ENCODE measurements around the gene CACNB2.

Gene CACNB2

DNA sequence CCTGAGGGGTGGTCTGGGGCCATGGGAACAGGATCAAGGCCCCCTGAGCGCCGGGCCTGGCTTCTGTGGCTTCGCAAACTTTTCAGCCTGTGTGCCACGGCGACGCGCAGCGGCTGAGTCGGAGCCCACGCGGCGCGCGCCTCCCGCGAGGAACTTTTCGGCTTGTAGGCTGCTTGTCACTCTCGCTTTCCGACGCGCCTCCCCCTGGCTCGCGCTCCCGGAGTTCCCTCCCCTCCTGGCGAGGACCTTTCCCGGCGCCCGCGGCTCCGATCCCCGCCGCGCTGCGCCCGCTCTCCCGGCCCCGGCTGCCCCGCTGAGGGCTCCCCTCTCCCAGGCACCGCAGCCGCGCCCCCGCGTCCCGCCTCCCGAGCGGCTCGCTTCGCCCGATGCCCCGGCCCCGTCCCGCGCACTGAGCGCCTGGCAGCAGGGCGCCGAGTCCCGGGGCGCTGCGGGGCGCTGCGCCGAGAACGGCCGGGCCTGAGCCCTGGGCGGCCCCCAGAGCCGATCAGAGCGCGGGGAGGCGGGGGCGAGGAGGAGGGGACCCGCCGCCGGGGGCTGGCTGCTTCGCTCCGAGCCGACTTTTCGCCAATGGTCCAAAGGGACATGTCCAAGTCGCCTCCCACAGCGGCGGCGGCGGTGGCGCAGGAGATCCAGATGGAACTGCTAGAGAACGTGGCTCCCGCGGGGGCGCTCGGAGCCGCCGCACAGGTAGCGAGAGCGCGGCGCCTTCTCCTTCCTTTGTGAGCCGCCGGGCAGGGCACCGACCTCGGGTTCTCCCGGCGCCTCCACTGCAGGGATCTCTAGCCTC is at the start of gene CACNB2:
Gene CACNB2 (plus strand): TSS at position 276 of the 808 bp plus-strand sequence.
- in situ Hi-C loops (cut with HindIII; ENCODE audit: low sequenced_read_pairs), result no loop called here

DNA sequence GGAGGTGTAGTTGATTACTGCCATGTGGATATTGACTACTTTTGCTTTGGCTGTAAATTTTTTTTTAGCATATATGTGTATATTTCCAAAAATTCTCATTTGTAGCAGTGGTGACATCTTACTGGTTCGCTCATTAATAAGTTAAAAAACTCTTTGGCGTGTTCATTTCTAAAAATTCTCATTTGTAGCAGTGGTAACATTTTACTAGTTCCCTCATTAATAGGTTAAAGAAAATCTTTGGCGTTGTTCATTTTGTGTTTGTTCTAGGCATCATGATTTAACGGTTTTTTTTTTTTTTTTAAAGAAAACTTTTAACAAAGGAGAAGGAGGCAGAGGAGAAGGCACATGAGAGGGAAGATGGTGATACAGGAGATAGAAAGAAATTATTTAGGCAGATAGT is 45.9 kb upstream of the CACNB2 start:
- in situ Hi-C loops (cut with HindIII; ENCODE audit: low sequenced_read_pairs), result no loop called here

DNA sequence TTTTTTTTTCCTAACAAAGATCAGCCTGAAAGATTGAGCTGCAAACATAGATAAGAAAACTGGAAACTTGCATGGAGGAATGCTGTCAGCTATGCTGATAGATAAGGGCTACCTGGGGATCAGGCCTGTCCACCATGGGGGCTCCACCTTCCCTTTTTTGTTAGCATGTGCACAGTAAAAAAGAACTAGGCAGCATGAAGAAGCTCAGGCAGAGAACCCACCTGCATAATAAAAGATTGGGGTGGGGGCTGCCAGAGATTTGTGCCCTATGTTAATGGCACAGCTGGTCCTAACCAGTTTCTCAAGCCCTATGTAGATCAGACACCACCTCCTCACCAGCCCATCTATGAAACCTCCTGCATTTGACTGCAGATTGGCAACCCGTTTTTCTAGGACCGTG is 45.4 kb upstream of the CACNB2 start:
- in situ Hi-C loops (cut with HindIII; ENCODE audit: low sequenced_read_pairs), result no loop called here

DNA sequence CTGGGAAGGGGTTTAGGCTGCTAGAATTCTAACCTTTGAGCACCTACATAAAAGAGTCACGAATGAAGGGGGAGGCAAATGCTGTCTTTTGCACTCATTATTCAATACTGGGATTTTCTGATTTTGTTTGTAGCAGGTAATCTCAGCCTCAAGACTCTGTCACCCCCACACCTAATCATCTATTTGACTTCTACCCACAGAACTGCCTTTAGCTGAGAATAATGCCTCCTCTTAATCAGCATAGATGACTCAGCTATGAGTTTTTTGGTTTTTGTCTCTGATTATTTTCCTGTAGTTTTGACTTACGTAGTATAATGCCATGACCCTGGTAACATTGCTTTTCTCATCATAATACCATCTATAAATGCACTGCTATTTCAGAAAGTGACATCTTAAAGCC is 42.7 kb upstream of the CACNB2 start:
- in situ Hi-C loops (cut with HindIII; ENCODE audit: low sequenced_read_pairs), result no loop called here

DNA sequence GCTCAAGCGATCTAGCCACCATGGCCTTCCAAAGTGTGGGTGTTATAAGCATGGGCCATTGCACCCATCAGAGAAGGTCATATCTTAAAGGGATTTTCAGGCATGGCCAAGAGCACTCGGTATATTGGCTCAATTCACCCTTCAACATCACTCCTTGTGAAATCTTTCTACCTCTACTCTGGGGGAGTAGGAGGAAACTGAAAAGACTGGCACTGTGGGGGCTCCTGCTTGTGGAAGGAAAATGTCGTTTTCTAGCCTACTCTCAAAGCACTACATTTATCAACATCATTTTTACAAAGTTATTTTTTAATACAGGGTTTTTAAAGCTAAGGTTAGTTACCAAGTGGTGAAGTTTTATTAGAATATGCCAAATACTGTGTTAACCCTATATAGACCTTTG is 42.0 kb upstream of the CACNB2 start:
- in situ Hi-C loops (cut with HindIII; ENCODE audit: low sequenced_read_pairs), result no loop called here

DNA sequence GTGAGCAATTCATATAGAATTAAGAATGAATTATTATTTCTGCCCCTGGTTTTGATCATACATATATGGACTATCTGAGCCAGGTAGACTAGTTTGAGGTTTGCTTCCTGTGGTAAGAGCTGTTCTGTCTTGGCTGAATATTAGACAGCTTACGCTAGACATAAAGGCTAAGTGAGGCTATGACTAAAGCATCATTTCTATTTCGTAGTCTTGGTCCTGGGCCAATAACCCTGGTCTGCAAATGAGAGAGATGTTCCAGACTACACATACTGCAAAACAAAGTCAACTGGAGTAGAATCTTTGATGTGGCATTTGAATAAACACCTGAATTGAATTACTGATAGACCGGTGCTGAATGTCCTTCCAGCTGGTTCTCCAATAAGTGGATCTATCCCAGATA is 40.8 kb upstream of the CACNB2 start:
- in situ Hi-C loops (cut with HindIII; ENCODE audit: low sequenced_read_pairs), result no loop called here

DNA sequence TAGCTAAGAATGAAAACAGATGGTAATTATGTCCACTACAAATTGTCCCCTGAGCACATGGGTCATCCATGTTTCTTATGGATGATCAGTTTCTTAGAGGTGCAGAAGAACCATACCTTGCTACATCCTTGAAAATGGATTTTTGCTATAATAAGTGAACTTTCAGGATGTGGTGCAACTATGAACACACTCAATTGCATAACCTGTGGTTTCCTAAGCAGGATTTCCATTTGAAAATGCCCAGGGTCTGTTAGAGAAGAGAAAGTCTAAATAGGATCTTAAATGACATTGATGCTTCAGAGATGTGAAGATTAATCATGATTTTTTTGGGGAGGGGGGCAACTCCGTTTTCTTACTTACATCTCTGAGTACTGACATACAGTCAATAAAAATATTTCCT is 39.6 kb upstream of the CACNB2 start:
- in situ Hi-C loops (cut with HindIII; ENCODE audit: low sequenced_read_pairs), result no loop called here

DNA sequence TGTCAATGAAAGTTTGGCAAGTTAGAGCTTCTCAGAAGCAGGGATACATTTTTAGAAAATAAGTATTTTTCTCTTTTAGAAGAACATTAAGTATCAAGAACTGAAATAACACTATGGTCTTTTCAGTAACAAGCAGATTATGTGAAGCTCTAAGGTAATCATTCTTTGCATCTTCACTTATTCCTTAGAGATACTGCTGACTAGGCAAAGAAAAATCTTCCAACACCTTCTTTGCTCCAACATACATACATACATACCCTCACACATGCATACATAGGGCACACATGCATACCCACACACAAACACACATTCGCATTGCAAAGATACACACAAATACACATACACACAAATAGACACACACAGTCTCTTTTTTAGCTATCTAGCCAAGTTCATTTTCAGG is 37.8 kb upstream of the CACNB2 start:
- in situ Hi-C loops (cut with HindIII; ENCODE audit: low sequenced_read_pairs), result no loop called here

DNA sequence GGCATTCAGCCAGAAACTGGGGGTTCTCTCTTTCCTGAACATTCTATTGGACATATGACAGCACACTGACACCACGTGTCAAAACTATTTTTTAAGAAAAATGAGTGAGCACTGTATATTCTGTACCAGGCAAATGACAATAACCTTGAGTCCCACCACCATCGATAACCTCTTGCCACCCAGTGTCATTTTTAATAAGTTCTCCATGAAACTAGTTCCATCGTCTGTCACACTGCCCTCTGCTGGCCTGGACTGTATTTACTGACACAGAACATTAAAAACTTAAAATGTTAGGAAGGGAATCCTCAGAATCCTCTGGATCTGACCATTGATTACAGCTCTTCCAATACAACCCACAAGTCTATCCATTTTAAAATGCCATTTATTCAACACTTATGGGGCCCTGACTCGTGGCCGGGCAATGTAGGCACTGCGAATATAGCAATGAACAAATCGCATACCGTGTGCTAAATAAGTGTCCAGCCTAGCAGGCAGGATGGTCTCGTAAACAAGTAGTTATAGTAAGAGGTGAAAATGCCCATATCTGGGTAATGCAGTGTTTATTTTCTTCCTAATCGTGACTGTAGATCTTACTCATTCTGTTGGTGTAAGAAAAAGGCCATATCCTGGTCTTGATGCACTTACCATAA is 35.9 kb upstream of the CACNB2 start:
- in situ Hi-C loops (cut with HindIII; ENCODE audit: low sequenced_read_pairs), result no loop called here

DNA sequence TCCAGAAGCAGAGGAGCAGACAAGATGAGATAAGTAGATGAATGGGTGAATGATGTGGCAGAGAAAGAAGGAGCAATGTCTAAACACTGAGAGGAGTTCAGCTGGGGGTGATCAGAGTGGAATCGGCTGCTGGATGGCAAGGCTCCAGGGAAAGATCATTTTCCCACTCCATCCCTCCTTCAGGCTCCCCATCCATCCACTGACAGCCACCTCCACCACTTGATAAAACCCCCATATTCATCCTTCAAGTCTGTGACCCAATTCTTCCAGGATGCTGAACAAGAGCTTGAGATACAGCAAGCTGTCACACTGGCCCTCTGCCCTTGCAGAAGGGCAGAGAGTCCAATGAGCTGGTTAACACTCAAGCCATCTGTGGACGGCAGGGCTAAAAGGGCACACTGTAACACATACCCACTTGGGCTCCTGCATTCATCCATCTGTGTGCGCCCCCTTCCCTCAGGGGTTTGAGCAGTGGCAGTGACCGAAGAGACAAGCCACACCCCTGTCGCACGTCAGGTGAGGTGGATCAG is 30.8 kb upstream of the CACNB2 start:
- in situ Hi-C loops (cut with HindIII; ENCODE audit: low sequenced_read_pairs), result no loop called here

DNA sequence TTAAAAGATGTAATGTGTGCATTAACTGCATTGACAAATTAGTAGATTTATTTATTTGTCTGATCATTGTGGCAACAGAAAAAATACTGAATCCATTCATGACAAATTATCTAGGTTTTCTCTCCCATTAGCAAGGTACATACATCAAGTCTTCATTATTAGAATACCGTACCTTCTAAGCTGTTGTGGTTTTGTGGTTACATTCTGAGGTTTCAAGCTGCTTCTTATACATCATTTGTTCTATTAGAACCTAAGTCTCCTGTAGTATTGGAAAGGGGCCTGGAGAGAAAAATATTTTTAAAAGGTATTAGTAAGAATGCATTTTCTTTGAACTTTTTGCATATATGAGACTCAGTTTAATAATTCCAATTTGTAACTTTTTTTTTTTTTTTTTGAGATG is 26.3 kb upstream of the CACNB2 start:
- in situ Hi-C loops (cut with HindIII; ENCODE audit: low sequenced_read_pairs), result no loop called here

DNA sequence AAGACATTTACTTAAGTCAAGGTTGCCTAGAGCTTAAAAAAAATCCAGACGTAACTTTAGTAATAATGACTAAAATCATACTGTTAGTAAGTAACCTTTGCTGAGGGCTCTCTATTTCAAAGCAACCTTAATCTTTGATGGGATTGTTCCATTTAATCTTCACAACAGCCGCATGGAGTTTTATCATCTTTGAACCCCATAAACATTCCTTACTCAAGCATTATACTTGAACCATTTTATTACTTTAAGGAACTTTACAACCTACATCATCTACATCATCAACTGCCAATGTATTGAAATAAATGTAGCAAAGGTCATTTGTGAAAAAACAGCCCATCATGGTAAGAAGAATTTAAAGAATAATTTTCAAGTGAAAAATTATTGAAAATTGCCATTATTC is 22.9 kb upstream of the CACNB2 start:
- in situ Hi-C loops (cut with HindIII; ENCODE audit: low sequenced_read_pairs), result no loop called here

DNA sequence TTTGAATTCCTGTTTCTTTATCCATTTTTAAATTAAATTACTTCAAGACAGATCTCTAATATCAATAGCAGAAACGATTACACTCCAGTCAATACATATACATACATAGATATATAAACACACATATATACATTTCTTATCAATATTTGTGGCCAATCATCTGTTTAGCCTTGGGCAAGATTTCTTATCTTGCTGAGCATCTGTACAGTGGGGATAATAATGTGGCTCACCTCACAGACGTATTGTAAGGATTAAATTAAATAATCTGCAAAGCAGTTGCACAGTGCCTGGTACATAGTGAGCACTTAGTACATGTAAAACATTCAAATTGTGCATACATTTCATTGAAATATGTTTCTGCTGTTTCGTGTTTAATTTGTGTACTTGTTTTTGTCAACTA is 17.5 kb upstream of the CACNB2 start:
- in situ Hi-C loops (cut with HindIII; ENCODE audit: low sequenced_read_pairs), result no loop called here

DNA sequence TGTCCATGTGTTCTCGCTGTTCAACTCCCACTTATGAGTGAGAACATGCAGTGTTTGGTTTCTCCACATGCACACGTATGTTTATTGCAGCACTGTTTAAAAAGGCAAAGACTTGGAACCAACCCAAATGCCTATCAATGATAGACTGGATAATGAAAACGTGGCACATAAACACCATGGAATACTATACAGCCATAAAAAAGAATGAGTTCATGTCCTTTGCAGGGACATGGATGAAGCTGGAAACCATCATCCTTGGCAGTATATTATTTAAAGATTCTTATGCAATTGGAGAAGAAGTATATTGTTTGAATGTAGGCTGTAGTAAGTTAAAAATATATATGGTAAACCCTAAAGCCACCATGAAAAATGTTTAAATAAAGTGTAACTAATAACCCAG is 7.2 kb upstream of the CACNB2 start:
- in situ Hi-C loops (cut with HindIII; ENCODE audit: low sequenced_read_pairs), result no loop called here

DNA sequence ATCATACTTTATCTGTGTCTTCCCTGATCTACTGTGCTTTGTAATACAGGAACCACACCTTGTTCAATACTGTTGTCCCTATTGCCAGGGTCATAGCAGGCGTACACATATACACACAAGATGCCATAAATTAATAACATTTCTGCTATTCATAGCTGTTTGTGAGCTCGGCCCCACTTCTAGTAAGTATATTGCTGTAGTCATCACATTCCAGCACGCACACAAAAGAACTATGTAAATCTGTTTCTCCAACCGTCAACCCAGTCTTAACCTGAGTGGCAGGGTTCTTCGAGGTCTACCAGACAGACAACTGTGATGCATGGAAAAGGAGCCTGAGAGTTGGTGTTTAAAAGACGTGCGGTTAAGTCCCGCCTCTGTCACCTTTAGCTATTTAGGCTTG is 5.7 kb upstream of the CACNB2 start:
- in situ Hi-C loops (cut with HindIII; ENCODE audit: low sequenced_read_pairs), result no loop called here

DNA sequence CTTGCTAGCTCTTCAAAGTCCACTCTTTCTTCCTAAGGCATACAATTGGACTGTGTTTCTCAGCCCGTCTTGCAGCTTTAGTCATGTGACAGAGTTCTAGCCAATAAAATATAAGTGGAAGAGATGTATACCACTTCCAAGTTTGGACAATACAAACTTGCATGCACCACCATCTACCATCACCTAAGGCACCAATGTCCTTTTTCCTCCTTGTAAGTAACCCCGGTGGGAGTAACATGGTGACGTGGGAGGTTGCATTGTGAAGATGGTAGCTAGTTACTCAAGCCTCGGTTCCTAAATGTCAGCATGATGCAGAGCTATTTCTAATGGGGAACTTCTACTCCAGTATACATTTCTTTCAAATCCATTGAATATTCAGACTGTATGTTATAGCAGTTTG is 5.3 kb upstream of the CACNB2 start:
- in situ Hi-C loops (cut with HindIII; ENCODE audit: low sequenced_read_pairs), result no loop called here

DNA sequence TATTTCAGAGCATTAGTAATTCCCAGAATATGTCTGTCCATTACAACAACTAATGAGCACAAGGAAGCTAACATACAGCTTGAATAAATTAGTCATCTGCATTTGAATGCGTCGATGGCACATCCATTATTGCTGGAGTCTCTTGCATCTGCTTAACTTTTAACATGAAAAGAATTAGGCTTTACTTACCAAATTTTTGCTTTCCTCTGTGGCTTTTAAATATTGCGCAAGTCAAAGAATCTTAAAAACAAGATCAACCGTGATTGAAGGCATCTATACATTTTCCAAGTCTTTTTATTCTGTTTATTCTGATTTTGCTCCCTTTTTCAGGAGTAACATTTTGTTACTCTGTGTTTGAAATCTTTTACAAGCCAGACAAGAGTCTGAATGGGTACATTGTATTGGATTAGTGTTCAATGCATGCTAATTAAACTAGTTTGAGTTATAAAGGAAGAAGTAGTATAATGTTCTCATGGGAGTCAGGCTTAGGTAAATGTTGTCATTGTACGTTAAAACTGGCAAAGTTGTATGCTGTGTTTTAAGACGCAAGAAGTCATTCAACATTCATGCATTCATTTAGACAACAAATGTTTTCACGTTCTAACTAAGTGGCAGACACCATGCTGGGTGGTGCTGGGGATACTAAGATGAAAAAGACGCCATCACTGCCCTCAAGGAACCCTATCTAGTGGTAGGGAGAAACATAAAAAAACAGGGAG is 4.0 kb upstream of the CACNB2 start:
- in situ Hi-C loops (cut with HindIII; ENCODE audit: low sequenced_read_pairs), result no loop called here

DNA sequence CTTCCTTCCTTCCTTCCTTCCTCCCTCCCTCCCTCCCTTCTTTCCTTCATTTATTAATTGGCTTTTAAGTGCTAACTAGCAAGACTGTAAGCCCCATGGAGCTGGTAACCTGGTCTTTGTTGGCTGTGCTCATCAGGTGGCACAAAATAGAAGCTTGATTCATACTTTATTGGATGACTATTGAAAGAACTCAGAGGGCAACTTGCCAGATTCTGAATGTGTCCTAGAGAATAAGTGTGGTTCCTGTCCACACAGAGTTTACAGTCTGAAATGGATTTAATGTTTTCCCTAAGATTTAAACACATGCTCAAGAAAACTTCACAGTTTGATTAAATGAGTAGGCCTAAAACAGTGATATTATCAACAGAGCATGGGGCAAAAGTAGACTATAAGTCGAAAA is 3.1 kb upstream of the CACNB2 start:
- in situ Hi-C loops (cut with HindIII; ENCODE audit: low sequenced_read_pairs), result no loop called here

DNA sequence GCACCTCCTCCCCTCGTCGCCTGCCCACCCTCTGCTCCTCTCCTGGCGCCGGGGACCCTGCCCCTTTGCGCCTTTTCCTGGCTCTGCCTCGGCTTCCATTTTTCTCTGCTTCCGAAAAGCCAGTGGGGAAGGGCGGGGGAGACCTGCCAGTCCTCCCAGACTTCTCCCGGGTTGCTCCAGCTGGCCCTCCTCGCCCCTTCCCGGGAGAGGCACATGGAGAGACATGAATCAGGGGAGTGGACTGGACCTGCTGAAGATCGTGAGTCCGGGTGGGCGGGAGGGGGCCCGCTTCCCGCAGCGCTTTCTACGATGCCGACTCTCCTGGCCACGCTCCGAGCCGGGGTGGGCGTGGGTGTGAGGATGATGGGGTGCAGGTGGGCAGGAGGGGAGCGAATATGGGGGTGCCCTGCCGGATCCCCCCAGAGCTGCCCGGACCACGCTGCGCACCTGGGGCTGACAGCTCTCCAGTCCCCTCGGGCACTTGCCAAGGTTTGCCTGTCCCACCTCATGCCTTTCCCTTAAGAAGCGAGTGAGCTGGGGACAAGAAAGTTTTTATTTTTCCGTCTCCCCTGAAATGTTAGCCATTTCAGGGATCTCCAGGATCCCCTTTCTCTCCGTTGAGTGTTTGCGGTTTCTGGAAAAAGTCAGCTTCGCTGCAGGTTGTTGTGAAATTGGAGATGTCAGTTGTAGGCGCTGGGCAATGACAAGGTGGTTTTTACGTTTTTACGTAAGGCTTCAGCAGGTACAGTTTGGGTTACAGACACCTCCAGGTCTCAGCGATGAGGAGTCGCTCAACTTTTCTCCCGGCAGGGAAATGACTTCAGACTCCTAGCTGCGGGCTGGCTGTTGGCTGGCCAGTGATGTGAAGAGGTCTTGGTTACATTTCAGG is 977 bp downstream of the CACNB2 start:
- in situ Hi-C loops (cut with HindIII; ENCODE audit: low sequenced_read_pairs), result no loop called here

DNA sequence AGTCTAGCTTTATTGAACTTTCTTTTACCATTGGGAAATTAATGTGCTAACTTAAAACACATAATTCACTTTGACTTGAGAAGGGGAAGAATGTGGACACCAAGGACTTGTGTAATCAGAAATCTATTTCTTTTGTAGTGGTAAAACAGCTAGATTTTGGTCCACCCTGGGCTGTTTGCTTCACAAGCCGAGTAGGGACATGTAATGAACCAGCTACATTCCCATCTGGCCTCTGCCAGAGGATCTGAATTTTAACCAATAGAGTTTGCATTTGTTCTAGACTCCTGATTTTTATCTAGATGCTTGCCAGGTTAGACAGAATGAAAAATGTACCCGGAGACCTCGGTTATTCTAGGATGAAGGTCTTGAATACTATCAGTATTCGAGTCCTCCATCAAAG is 1.9 kb downstream of the CACNB2 start:
- in situ Hi-C loops (cut with HindIII; ENCODE audit: low sequenced_read_pairs), result no loop called here

DNA sequence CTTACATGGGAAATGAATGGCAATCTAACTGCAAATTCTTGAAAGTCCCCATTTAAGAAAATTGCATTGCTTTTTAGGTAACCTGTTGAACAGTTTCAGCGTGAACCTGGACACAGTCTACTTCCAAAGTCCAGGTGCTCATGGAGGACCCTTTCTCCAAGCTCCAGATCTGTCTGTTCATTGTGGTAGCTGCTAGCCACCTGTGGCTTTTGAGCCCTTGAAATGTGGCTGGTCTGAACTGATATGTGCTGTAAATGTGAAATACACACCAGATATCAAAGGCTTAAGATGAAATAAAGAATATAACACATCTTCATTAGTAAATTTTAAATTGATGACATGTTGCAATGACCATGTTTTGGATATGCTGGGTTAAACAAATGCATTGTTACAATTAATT is 4.2 kb downstream of the CACNB2 start:
- in situ Hi-C loops (cut with HindIII; ENCODE audit: low sequenced_read_pairs), result no loop called here

All from DLD1 (cell line).